GM18909 (cell line): Measurements from ENCODE around the gene NTNG1.
"Not testable (repeated sequence)": the region's sequence is repeated elsewhere in the genome, so short reads cannot be mapped to it uniquely, and the experiment has no call there.

Source experiments
- ATAC-seq: cut with Tn5 transposase; IDR thresholded peaks from one replicate; pipeline ENCODE4 v1.9.1; 2021; ENCODE audit warnings: mild to moderate bottlenecking; ENCODE audit not compliant: unreplicated experiment, poor library complexity

NTNG1 gene

GRCh38 chr1:107194380-107194779 lies 53.5 kb downstream of the NTNG1 start:
- ATAC-seq = no peak

DNA sequence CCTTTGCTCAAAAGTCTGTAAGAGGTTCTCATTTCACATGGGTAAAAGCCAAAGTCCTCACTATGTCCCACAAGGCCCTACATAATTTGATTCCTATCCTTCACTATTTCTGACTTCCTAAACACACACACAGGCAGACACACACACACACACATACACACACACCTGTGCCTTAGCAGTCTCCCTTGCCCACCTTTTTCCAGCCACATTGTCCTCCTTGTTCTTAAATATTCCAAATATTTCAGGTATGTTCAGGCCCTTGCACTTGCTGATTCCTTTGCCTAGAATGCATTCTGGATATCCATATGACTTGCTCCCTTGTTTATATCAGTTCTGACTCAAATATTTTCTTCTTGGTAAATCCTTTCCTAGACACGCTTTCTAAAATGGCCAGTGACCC lies 54.6 kb downstream of the NTNG1 start:
- ATAC-seq = no peak

DNA sequence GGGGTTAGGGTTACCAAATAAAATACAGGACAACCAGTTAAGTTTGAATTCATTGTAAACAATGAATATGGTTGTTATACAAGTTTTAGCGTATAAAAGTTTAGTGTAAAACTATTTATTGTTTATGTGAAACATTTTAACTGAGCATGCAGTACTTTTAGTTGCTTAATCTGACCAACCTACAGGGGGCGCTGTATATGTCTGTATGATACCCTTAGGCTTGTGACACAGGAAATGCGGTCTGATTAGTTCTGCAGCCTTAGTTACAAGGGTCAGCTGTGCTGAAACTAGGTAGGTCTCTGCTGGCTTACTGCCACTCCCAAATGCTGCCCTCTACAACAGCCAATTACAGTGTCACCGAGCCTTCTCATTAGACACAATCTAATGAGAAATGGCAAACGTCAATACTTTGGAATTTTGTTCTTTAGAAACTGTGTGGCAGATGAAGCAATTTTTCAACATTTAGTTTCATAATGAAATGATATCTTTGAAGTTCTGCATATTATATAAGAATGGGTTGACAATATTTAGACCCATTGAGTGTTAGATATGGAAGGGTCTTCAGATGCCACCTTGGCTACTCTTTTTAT lies 56.2 kb downstream of the NTNG1 start:
- peak; percentile 96 for ATAC-seq

DNA sequence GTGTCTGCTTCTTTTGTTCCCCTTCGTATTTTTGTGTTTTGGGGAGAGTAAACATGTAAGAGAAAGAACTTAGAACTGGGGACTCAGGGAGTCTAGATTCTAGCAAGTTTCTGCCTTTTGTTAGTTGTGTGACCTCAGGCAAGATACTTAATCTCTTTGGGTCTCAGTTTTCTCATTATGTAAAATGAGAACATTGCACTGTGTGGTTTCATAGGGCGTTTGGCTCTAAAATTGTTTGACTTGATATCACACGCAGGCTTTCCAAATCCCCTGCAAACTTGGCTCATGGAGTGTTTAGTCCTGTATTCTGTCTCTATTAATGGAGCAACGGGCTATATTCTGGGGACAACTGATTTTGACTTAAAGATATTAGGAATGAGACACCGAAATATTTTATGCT lies 57.7 kb downstream of the NTNG1 start:
- ATAC-seq = no peak

DNA sequence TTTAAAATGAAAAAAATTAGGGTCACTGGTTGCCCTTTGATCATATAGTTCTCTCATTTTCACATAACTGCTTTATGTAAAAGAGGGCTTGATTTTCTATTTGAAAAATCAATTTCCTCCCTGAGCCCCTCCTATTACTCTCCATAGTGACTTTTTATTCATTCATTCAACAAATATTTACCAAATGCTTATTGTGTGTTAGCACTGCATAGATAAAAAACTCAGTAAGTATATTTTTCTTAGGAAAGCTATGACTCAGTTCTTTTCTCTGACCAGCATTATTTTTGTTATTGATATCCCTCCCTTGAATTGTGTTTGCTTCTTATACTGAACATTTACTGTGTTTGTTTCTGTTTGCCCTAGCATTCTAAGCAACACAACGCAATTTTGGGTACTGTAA lies 59.8 kb downstream of the NTNG1 start:
- ATAC-seq = no peak

DNA sequence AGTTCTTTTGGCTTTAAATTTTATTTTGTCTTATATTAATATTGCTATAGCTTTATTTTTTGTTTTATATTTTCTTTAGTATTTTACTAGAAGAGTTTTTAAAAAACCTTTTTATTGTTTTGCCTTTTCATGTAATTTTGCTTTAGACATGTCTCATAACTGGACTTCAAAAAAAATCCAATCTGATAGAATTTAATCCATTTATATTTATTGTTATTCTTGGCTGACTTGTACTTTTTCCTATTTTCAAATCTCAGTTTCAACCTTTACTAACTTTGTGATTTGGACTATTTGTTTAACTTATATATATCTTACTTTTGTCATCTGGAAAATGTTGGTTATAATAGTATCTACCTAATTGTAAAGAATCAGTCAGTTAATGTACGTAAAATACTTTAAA lies 61.2 kb downstream of the NTNG1 start:
- ATAC-seq = no peak

DNA sequence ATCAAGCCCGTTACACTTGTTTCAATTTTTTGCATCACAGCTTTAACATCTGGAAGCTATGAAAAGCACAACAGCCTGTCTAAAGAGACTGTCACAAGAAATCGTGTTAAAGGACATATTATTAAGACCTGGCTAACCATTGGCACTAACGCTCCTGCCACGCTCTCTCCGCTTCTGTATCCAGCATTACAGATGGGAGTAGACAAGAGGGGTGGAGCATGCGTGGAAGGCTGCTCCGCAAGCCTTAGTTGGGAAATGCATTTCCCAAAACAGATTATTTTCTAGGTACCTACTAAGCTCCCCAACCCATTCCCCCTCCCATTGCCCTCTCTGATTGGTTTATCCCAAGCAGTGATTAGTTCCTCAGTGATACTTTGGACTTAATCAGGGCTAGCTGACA lies 72.4 kb downstream of the NTNG1 start:
- no peak for ATAC-seq

GRCh38 chr1:107220036-107220435 lies 79.2 kb downstream of the NTNG1 start:
- ATAC-seq = no peak

GRCh38 chr1:107225706-107226105 lies 84.9 kb downstream of the NTNG1 start:
- no peak for ATAC-seq

DNA sequence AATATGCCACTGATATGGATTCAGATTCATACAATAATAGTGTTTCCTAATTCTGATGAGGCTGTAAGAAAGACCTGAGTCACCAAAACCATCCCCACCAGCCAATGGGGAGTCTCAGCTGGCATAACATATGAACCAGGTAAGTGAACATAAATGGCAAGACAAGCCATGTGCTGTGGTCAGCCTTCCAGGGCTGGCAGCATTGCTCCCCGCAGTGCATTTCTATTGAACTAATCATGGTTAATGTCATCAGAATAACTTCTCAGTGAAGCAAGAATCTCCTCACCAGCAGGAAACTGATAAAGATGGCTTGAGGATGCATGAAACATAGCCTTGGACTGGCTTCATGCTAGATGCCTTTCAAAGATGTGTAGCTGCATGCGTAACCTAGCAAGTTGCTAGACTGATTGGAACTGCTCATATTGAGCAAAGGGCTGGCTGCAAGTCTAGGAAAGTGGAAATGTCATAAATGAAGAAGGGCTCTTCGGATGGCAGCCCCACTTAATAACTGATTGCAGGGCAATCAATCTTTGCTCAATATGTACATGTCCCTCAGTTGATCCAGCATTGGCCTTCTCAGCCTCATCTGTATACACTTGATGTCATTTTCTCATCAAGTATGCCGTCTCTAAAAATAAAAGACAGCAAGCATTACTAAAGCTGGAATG lies 88.0 kb downstream of the NTNG1 start:
- no peak for ATAC-seq

DNA sequence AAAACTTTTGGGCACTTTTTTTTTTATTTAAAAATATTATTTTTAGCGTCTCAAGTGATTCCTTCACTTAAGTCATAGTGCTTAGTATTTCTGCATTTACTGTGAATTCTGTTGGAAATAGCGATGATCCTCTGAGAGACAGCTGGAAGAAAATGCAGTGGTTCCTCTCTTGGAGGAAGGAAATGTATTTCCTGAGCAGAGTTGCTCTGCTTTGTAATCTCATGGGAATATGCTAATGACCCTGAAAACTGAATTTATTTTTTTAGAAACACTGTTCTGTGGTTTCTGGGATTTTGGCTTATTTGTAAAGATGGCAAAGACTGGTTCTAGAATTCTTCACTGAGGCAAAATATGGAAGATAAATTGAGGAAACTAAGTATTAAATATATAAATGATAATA lies 88.9 kb downstream of the NTNG1 start:
- ATAC-seq = no peak

DNA sequence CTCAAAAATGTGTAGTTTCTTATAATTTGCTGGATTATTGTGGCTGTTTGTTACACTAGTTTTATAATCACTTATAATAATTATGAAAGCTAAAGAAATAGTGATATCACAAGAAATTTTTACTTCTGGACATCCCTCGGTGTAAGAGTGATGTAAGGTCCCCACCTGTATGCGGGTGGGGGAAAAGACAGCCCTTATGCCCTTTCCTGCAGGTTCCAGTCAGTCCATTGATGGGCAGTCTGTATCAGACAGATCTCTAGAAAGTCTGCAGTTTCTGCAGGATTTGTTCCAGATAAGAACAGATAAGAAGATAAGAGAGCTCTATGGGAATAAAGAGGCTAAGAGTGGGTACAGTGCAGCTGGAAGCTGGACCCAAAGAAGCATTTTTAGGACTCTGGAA lies 89.3 kb downstream of the NTNG1 start:
- ATAC-seq = no peak

DNA sequence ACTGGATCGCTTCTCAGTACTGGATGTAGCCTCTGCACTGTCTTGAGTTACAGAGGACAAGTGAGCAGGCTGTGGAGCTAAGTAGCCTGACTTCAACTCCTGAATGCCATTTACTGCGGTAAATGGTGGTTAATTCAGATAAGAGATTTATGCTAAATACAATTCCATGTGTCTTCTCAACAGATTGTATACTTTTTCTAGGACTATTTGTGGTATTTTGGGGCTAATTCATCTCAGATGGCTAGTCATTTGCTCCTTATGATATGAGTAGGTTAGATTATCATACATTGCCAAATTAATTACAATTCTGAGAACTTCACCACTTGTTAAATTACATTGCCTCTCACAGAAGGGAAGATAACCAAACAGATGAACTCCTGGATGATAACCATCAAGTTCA lies 90.5 kb downstream of the NTNG1 start:
- ATAC-seq = no peak

GRCh38 chr1:107232426-107232825 lies 91.6 kb downstream of the NTNG1 start:
- no peak for ATAC-seq

DNA sequence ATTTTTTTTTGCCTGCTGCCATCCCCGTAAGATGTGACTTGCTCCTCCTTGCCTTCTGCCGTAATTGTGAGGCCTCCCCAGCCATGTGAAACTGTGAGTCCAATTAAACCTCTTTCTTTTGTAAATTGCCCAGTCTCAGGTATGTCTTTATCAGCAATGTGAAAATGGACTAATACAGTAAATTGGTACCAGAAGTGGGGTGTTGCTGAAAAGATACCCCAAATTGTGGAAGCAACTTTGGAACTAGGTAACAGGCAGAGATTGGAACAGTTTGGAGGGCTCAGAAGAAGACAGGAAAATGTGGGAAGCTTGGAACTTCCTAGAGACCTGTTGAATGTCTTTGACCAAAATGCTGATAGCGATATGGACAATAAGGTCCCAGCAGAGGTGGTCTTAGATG lies 95.9 kb downstream of the NTNG1 start:
- ATAC-seq = not testable (repeated sequence)

- ATAC-seq = no peak
Observed at GRCh38 chr1:107243461-107243860, 102.6 kb downstream of the NTNG1 start.

GRCh38 chr1:107244709-107245500 lies 104.1 kb downstream of the NTNG1 start:
- no peak for ATAC-seq

DNA sequence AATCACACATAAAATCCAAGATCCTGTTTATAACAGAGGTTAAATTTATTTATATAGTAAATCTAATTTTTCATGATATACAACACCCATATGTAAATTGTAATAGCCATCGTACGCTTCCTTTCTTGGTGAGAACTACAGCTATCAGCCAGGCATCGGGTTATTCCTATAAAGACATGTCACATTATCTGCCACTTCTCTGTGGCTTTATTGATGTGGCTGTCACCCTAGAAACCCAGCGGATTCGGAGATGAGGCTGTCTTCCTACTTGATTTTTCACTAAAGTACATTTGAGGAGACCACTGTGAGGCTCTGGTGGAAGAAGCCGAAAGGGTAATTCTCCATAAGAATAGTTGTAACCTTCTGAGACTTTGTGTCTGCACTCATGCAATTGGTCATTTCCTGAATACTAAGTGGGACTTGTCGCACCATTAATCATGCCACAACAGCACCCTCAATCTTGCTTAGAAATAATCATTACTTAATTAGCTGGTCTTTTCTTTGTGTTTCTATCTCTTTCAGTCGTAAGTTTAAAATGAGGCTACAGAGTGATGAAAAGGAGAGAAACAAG lies 106.0 kb downstream of the NTNG1 start:
- ATAC-seq = peak; percentile 64

DNA sequence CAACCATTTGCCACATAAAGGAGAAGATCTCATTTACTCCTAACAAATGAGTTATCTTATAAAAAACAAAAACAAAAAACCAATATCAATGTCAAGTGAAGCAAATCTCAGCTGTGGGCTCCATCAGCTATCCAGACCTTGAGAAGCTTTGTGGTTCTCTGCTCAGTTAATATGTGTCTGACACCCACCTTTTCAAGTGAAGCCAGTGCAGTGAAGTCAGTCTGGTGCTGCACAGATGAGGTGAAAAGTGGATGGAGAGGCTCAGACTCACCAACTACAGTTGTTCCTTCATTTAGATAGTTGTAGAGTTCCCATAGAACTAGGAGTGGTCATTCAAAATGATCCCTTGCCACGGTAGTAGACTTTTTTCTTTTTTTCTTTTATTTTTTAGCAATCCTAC lies 106.8 kb downstream of the NTNG1 start:
- ATAC-seq = peak; percentile 53

DNA sequence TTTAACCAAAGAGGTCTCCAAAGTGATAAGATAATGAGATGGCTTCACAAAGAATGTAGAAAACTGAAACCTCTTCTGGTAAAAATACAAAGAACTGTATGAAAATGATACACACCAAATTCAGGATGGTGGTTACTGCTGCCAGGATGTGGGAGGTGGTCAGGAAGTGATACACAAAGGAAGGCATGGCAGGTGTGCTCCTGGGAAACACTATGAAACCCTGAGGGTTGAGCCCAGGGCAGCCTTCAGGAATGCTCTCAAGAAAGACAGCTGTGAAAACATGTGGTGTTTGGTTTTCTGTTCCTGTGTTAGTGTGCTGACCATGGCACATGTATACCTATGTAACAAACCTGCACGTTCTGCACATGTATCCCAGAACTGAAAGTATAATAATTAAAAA lies 109.3 kb downstream of the NTNG1 start:
- no peak for ATAC-seq

DNA sequence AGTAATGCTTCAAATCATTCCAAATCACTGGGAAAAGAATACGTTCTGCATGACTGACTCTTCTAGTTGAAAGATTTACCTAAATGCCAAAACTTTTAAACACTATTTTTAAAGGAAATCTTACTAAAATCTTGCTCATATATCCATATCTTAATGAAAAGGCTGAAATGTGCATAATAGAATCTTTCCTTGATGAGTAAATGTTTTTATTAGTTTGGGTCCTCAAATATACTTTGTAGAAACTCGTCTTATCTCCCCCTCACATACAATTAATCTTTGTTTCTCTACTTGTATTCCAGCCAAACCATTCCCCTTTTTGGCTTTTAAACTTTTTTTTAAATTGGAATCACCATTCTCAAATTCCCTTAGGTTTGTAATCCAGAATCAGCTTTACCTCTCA lies 110.2 kb downstream of the NTNG1 start:
- ATAC-seq = no peak
